HepG2 (cell line): Measurements from ENCODE around the gene CHD2.

ENCODE experiments used
- CEBPZ ChIP-seq: IDR thresholded peaks from 2 replicates; pipeline ENCODE4 v1.6.1; 2012; ENCODE audit warnings: low read length, improper control_type of control experiment
- CREB1 ChIP-seq, 2 experiments: fragments of 450-650 bp in 1 of 2; IDR thresholded peaks; 2 replicates each; pipeline ENCODE4 v1.6.1; 2016 to 2017; ENCODE audit warnings: control low read depth in 1 of 2, mild to moderate bottlenecking in 1 of 2, missing compliant biosample characterization in 1 of 2, missing genetic modification characterization in 1 of 2
- DNMT1 ChIP-seq: sonication (generic); formaldehyde crosslinking; IDR thresholded peaks from 2 replicates; pipeline ENCODE4 v1.5.1; 2020; ENCODE audit warnings: mild to moderate bottlenecking, missing genetic modification reagents
- JUND ChIP-seq: sonication (generic); formaldehyde crosslinking; IDR thresholded peaks from 2 replicates; pipeline ENCODE4 v1.8.0; 2022; ENCODE audit warnings: mild to moderate bottlenecking, missing genetic modification reagents
- POLR2A ChIP-seq, 2 experiments: IDR thresholded peaks; 2 replicates each; pipeline ENCODE4 v1.6.1; 2011; ENCODE audit warnings: low read depth in 2 of 2, low read length in 2 of 2, mild to moderate bottlenecking in 1 of 2, moderate library complexity in 1 of 2; ENCODE audit not compliant: insufficient read depth in 1 of 2
- RAD21 ChIP-seq: fragments of 450-650 bp; formaldehyde crosslinking; IDR thresholded peaks from 2 replicates; pipeline ENCODE4 v1.5.0; 2020; ENCODE audit warnings: mild to moderate bottlenecking
- REST ChIP-seq, 2 experiments: IDR thresholded peaks; 2 replicates each; pipeline ENCODE4 v1.6.1; 2011 to 2012; ENCODE audit warnings: low read length in 2 of 2, borderline replicate concordance in 1 of 2, low read depth in 1 of 2, mild to moderate bottlenecking in 1 of 2, moderate library complexity in 1 of 2
- SIN3A ChIP-seq: IDR thresholded peaks from 2 replicates; pipeline ENCODE4 v1.6.1; 2011; ENCODE audit warnings: low read depth, mild to moderate bottlenecking, control low read depth, low read length, borderline replicate concordance

GRCh38 chr15:92853222-92853621 lies 46.9 kb upstream of the CHD2 start:
- TF ChIP-seq CEBPZ: no peak
- TF ChIP-seq CREB1 (IDR thresholded peaks at IDR 0.05): no peak
- no peak for TF ChIP-seq CREB1 (CRISPR knock-in tag; IDR thresholded peaks at IDR 0.05)
- no peak for TF ChIP-seq REST (IDR thresholded peaks at IDR 0.05; ENCODE audit: borderline replicate concordance in 1 of 2, low read depth in 1 of 2, low read length in 2 of 2)
- no peak for TF ChIP-seq POLR2A (IDR thresholded peaks at IDR 0.05; ENCODE audit: insufficient read depth in 1 of 2, low read depth in 2 of 2, low read length in 2 of 2)
- TF ChIP-seq DNMT1: no peak
- no peak for TF ChIP-seq RAD21 (CRISPR knock-in tag)
- TF ChIP-seq JUND: no peak
- TF ChIP-seq SIN3A: no peak
